Measurements from ENCODE around the gene CDH15.
A peak's percentile ranks its signal among the peaks of the same experiment; 100 is the strongest.

CDH15 gene

DNA sequence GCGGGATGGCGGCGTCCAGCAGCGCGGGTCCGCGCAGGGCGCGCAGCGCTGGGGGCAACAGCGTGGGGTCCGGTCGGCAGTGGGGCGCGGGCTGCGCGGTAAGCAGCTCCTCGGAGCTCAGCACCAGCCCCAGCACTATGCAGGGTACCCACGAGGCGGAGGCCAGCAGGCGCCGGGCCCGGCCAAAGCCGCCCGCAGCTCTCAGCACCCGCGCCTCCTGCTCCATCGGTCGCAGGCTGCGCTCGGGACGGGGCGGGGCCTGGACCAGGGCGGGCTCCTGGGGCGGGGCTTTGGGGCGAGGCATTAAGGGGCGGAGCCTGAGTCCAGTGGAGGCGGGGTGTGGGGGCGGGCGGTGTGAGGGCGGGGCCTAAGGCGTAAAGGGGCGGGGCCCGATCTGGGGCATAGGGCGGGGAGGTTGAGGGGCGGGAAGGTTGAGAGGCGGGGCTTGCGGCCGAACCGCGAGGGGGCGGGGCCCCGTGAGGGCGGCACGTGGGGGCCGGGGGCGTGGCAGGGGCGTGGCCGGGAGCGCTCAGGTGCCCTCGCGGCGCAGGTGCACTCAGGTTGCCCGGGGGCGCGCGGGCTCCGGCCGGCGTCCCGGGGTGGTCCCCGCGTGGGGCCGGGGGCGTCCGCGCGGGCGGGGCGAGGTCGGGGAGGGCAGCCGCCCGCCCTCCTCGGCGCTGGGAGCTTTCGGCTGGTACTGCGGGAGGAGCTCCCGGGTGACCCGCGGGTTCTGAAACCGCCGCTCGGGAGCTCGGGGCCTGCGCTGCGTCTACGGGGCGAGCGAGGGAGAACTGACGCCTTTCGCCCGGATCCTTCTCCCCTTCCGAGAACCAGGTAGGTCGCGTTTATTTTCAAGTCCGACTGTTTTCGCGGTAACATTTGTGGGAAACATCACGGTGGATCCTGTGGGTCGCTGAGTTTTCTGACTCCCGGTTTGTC is 30.2 kb downstream of the CDH15 start:
- DNase-seq, result peak; percentile 5

DNA sequence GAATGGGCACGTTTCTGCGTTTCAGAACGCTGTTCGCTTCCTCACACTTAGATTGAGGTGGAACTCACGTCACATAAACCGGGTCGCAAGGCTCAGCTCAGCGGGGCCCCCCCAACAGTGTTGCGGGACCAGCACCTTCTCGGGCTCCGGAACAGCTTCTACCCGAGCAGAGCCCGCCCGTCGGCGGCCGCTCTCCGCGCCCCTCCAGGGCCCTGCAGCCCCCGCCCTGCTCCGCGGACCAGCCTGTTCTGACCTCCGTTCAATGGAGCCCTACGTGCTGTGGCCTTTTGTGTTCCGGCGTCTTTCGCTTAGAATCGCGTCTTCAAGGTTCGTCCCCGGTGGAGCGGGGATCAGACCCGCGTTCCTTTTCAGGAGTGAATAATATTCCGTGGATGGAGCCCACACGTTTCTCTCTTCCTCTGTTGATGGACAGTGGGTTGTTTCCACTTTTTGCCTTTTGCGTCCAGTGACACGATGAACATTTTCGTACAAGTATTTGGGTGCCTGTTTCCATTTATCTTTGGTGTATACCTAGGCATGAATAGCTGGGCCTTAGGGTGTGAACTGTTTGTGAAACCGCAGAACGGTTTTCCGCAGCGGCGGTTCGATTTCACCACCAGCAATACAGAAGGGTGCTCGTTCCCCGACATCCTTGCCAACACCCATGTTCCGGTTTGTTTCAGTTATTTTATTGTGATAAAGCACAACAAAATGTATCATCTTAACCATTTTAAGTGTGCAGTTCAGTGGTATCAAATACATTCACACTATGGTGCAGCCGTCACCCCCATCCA is 31.1 kb downstream of the CDH15 start:
- DNase-seq, result no peak

- no peak for DNase-seq
Measured at GRCh38 chr16:89207993-89208392, 36.4 kb downstream of the CDH15 start.

GRCh38 chr16:89209522-89210044 is 38.0 kb downstream of the CDH15 start:
- DNase-seq, result no peak

DNA sequence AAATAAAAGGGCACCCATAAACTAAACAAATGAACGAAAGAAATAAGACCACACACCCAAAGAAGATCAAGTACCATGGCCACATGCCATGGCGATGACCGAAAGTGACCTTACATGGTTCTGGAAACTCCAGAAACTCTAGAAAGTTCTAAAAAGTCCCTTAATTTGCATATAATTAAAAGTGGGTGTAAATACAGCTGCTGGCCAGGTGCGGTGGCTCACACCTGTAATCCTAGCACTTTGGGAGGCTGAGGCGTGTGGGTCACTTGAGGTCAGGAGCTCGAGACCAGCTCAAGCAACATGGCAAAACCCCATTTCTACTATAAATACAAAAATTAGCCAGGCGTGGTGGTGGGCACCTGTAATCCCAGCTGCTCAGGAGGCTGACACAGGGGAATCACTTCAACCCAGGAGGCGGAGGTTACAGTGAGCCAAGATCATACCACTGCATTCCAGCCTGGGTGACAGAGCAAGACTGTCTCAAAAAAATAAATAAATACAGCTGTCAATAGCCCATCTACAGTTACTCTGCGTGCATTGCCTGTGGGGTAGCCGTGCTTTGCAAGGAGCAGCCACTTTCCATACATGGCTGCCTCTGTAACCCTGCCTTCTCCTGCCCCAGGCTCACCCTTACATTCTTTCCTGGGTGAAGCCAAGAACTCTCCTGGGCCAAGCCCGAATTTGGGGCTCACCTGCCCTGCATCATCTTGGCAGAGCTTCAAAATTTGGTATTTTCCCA is 38.8 kb downstream of the CDH15 start:
- DNase-seq, result no peak

DNA sequence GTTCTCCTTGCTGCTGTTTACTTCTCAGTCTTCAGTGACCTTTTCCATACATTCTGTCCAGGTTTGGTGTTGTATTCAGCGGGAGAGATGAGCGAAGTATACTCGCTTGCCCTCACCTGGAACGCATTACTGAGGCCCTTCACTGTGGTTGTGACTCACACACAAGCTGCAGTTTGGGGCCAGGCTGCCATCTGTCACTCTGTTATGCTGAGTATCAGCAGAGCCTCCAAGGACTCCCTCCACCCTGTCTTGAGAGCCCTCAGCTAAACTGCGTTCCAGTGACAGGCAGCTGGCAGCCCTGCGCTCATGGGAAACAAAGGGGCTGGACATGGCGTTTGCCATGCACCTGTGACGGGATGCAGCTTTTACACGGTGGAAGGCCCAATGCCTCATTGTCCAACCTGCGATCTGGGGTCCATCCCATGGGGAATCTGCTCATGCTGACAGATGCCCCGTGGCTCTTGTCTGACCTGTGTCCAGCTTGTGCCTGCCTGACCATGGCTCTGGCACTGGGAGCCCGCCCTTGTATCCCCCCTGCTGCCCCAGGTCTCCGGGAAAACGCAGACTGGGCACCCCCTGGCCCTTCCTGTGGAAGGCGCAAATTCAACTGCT is 39.5 kb downstream of the CDH15 start:
- DNase-seq, result no peak

DNA sequence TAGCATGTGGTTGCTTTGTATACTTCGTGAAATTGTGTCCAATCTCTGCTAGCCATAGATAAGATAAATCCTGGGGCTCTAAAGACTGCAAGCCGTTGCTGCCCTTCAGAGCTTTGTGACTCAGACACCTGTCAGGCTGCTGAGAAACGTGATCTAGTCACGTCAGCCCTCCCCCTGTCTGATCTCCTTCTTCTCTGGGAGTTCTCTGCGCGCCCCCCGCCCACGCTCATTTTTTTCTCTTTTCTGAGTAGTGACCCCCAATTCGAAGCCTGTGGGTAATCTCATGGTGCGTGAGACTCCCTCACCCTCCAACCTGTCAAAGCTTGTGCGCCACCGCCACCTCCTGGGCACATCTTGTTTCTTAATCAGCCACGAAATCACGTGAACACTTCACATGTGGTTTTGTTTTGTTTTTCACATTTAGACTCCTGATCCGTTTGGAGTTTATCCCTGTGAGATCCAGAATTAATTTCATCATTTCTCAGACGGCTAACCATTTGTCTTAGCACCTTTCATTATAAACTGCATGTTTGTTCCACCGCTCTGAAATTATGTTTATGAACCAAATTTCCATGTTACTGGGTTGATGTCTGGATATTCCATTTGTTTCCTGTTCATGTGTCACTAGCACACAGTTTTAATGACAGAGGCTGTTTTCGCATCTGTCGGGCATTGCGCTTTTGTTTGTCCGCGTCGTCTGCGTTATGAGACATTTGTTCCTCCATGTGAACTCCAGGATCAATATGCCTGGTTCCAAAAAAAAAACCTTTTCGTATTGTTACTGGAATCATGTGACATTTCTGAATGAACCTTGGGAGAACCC is 45.0 kb downstream of the CDH15 start:
- peak; percentile 89 for DNase-seq

- DNase-seq, result no peak
Measured at GRCh38 chr16:89217138-89217387, 45.5 kb downstream of the CDH15 start.

DNA sequence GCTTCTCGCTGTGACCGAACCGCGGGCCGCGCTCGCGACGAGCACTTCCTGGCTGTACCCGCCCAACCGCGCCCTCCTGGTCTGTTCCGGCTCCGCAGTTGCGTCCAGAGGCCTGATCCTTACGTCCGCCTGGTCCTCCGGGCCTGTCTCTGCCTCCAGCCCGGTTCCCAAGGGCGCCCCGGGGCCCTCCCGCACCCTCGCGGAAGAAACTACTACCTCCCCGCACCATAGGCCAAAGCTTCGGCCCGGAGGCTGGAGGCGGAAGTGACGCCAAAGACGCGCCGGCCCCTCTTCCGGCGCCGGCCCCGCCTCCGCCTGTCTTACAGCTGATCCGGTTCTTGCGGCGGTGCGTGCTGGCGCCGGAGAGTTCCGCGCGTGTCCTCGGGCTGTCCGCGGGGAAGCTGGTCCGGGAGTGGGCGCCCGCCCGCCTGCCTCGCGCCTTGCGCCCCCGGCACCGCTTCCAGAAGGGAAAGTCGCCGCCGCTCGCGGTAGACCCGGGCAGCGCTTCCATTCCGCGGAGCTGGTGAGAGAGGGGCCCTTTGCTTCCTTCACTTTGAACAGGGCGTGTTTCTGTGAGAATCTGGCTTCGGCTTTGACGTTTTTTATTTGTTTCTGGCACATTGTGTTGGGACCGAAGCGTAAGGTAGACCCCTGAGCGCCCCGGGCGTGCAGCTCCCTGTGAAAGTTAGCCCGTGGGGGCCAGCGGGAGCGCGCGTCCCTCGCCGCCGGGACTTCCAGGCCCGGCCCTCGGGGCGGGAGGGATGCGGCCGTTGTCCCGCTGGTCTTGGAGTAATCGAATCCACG is 46.0 kb downstream of the CDH15 start, which contains the start of gene ZNF778:
TSS of gene ZNF778 (plus strand) at position 316 of the 804 bp plus-strand sequence. CDS start 3,425 bp downstream, outside the sequence.
- peak; percentile 92 for DNase-seq

- peak; percentile 14 for DNase-seq
Measured at GRCh38 chr16:89219365-89219764, 47.8 kb downstream of the CDH15 start.

GRCh38 chr16:89221604-89222003 is 50.1 kb downstream of the CDH15 start:
- DNase-seq, result no peak

DNA sequence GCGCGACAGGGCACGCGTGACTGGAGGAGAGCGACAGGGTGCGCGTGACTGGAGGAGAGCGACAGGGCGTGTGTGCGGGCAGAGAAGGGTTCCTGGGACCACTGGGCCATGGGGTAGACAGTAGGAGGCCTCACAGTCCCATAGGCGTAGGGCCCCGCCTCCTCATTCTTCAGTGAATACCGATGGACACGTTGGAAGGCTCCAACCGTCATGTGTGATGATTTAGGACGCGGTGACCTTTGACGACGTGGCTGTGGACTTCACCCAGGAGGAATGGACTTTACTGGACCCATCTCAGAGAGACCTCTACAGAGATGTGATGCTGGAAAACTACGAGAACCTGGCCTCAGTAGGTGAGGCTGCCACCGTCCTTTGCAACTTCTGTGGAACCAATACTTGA is 51.4 kb downstream of the CDH15 start:
- no peak for DNase-seq

- DNase-seq, result no peak
Measured at GRCh38 chr16:89224665-89225064, 53.1 kb downstream of the CDH15 start.

GRCh38 chr16:89230255-89230654 is 58.7 kb downstream of the CDH15 start:
- no peak for DNase-seq

DNA sequence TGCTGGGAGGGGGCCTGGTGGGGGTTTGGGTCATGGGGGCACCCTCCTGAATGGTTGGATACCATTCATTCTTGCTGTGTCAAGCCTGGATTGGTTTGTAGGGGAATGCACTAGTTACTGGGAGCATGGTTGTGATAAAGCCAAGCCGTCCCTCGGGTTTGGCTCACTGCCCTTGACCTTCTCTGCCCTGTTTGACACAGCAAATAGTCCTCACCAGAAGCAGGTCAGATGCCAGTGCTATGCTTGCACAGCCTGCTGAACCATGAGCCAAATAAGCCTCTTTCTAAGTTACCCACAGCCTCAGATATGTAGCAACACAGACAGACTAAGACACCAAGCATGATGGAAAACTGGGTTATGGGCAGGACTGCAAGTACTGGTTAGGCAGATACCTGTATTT is 60.6 kb downstream of the CDH15 start:
- DNase-seq, result no peak

- DNase-seq, result no peak
Measured at GRCh38 chr16:89233678-89234490, 62.3 kb downstream of the CDH15 start.

GRCh38 chr16:89237733-89238132 is 66.2 kb downstream of the CDH15 start:
- no peak for DNase-seq

GRCh38 chr16:89241187-89242007 is 69.8 kb downstream of the CDH15 start:
- DNase-seq, result peak; percentile 79

- no peak for DNase-seq
Measured at GRCh38 chr16:89242795-89243200, 71.2 kb downstream of the CDH15 start.

Measured in OCI-M1 (cell line).